Liver (tissue), 9 donors: ENCODE measurements around the gene SFXN2. TPM values are rescaled to one million over a fixed set of nuclear protein-coding genes. Genes with fewer than 3 reads are reported as not detected.
"Not testable (repeated sequence)": the region's sequence is repeated elsewhere in the genome, so short reads cannot be mapped to it uniquely, and the experiment has no call there.

Experiments used
- DNase-seq: peaks from one replicate; pipeline ENCODE4 v3.0.0-alpha.2; 2017; ENCODE audit warnings: low spot score
- H3K27ac ChIP-seq, 2 donors: one replicate each; pipeline ENCODE4 v1.7.0; 2013; ENCODE audit warnings: inconsistent platforms in 2 of 2, low read length in 2 of 2, control low read depth in 1 of 2, low read depth in 1 of 2, mild to moderate bottlenecking in 1 of 2
- H3K27me3 ChIP-seq, 4 donors: one replicate each; pipeline versions ENCODE4 v1.6.1 to v1.7.0; 2013; ENCODE audit warnings: low read length in 3 of 4, inconsistent platforms in 1 of 4, mild to moderate bottlenecking in 1 of 4, moderate library complexity in 1 of 4; ENCODE audit not compliant: control insufficient read depth in 4 of 4, insufficient read depth in 4 of 4
- H3K36me3 ChIP-seq, 4 donors: one replicate each; pipeline versions ENCODE4 v1.6.1 to v1.7.0; 2013; ENCODE audit warnings: low read length in 3 of 4, mild to moderate bottlenecking in 3 of 4, low read depth in 1 of 4, moderate library complexity in 1 of 4; ENCODE audit not compliant: control insufficient read depth in 4 of 4, insufficient read depth in 3 of 4
- H3K4me1 ChIP-seq, 4 donors: one replicate each; pipeline versions ENCODE4 v1.6.1 to v1.7.0; 2013; ENCODE audit warnings: low read length in 3 of 4, mild to moderate bottlenecking in 3 of 4, moderate library complexity in 1 of 4; ENCODE audit not compliant: control insufficient read depth in 4 of 4, insufficient read depth in 4 of 4
- H3K4me3 ChIP-seq, 3 donors: one replicate each; pipeline versions ENCODE4 v1.6.1 to v1.7.0; 2013; ENCODE audit warnings: low read length in 3 of 3, control low read depth in 1 of 3, low read depth in 1 of 3, mild to moderate bottlenecking in 1 of 3
- H3K9ac ChIP-seq, 2 donors: one replicate each; pipeline ENCODE4 v1.7.0; 2013; ENCODE audit warnings: low read length in 2 of 2, mild to moderate bottlenecking in 2 of 2, moderate library complexity in 2 of 2, control low read depth in 1 of 2, low read depth in 1 of 2
- H3K9me3 ChIP-seq, 4 donors: one replicate each; pipeline versions ENCODE4 v1.6.1 to v1.7.0; 2013; ENCODE audit warnings: low read length in 3 of 4; ENCODE audit not compliant: control insufficient read depth in 4 of 4
- GABPA ChIP-seq, 2 donors: IDR thresholded peaks in 1 of 2; conservative IDR thresholded peaks in 1 of 2; 2 replicates each; pipeline ENCODE4 v1.6.1; 2016; ENCODE audit warnings: antibody characterized with exemption in 2 of 2, mild to moderate bottlenecking in 1 of 2, moderate library complexity in 1 of 2
- JUND ChIP-seq, 2 donors: IDR thresholded peaks; 2 replicates each; pipeline ENCODE4 v1.6.1; 2016; ENCODE audit warnings: antibody characterized with exemption in 2 of 2
- NR2F2 ChIP-seq: IDR thresholded peaks from 2 replicates; pipeline ENCODE4 v1.6.1; 2016; ENCODE audit warnings: antibody characterized with exemption
- RAD21 ChIP-seq, 2 donors: IDR thresholded peaks; 2 replicates each; pipeline ENCODE4 v1.6.1; 2016; ENCODE audit warnings: antibody characterized with exemption in 2 of 2, mild to moderate bottlenecking in 2 of 2
- RXRA ChIP-seq, 2 donors: IDR thresholded peaks; 2 replicates each; pipeline ENCODE4 v1.6.1; 2017 to 2018; ENCODE audit warnings: antibody characterized with exemption in 2 of 2, mild to moderate bottlenecking in 1 of 2
- SP1 ChIP-seq: IDR thresholded peaks from 2 replicates; pipeline ENCODE4 v1.6.1; 2018; ENCODE audit warnings: antibody characterized with exemption, mild to moderate bottlenecking
- WGBS: extraction: QIAGEN DNeasy Blood & Tissue Kit; methylation state at CpG from one replicate; pipeline ENCODE4 v1.1.7; 2013; 5-methylcytosine and 5-hydroxymethylcytosine counted together
- polyA plus RNA-seq, 2 donors: library from polyadenylated mRNA; stranded (reverse) in 1 of 2; unstranded in 1 of 2; fragments of 200-250 nt in 1 of 2; fragments of >200 nt in 1 of 2; fragmentation: Nextera tagmentation in 1 of 2; extraction: Ambion mirVana in 1 of 2; gene quantifications; one replicate each; pipeline versions ENCODE4 v1.2.1 to v1.2.3, GENCODE V29; 2013 to 2015
- total RNA-seq, 2 donors: library from RNA; depleted of rRNA; stranded (reverse); fragments of >200 nt; gene quantifications; one replicate each; pipeline ENCODE4 v1.2.3, GENCODE V29; 2014
- TF ChIP-seq, protein P1 (sequence below): IDR thresholded peaks from 2 replicates; pipeline ENCODE4 v1.6.1; 2016; ENCODE audit warnings: antibody characterized with exemption
- TF ChIP-seq, protein P2 (sequence below): IDR thresholded peaks from 2 replicates; pipeline ENCODE4 v1.6.1; 2016; ENCODE audit warnings: antibody characterized with exemption, mild to moderate bottlenecking
- donor health status: healthy.
- donor health status: healthy.
- donor health status: healthy.
- donor health status: healthy.
- donor health status: healthy.

SFXN2 gene
- total and polyA plus RNA-seq, 4 donors: 6.0 to 22.6 (median 17.7) TPM

GRCh38 chr10:102715880-102716279 is 1.4 kb downstream of the SFXN2 start:
- H3K9ac ChIP-seq: no peak overlapping the region
- no peaks in the 10 kb centered on the region for H3K27me3 ChIP-seq
- peaks cover 0 to 2% (median 0%) of the 10 kb centered on the region in 4 donors for H3K36me3 ChIP-seq
- WGBS: 95% methylated on average over 1 of the region's 1 CpG
- H3K4me1 ChIP-seq: peaks cover 6 to 38% (median 24%) of the 10 kb centered on the region in 4 donors
- no peak overlapping the region for H3K4me3 ChIP-seq
- no peak for DNase-seq
- no peaks in the 10 kb centered on the region for H3K9me3 ChIP-seq
- TF ChIP-seq RXRA (IDR thresholded peaks at IDR 0.05): no peak
- TF ChIP-seq JUND (IDR thresholded peaks at IDR 0.05): no peak
- TF ChIP-seq, protein P1, sequence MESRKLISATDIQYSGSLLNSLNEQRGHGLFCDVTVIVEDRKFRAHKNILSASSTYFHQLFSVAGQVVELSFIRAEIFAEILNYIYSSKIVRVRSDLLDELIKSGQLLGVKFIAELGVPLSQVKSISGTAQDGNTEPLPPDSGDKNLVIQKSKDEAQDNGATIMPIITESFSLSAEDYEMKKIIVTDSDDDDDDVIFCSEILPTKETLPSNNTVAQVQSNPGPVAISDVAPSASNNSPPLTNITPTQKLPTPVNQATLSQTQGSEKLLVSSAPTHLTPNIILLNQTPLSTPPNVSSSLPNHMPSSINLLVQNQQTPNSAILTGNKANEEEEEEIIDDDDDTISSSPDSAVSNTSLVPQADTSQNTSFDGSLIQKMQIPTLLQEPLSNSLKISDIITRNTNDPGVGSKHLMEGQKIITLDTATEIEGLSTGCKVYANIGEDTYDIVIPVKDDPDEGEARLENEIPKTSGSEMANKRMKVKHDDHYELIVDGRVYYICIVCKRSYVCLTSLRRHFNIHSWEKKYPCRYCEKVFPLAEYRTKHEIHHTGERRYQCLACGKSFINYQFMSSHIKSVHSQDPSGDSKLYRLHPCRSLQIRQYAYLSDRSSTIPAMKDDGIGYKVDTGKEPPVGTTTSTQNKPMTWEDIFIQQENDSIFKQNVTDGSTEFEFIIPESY: no peak
- TF ChIP-seq NR2F2: no peak
- TF ChIP-seq SP1: no peak
- TF ChIP-seq, protein P2, sequence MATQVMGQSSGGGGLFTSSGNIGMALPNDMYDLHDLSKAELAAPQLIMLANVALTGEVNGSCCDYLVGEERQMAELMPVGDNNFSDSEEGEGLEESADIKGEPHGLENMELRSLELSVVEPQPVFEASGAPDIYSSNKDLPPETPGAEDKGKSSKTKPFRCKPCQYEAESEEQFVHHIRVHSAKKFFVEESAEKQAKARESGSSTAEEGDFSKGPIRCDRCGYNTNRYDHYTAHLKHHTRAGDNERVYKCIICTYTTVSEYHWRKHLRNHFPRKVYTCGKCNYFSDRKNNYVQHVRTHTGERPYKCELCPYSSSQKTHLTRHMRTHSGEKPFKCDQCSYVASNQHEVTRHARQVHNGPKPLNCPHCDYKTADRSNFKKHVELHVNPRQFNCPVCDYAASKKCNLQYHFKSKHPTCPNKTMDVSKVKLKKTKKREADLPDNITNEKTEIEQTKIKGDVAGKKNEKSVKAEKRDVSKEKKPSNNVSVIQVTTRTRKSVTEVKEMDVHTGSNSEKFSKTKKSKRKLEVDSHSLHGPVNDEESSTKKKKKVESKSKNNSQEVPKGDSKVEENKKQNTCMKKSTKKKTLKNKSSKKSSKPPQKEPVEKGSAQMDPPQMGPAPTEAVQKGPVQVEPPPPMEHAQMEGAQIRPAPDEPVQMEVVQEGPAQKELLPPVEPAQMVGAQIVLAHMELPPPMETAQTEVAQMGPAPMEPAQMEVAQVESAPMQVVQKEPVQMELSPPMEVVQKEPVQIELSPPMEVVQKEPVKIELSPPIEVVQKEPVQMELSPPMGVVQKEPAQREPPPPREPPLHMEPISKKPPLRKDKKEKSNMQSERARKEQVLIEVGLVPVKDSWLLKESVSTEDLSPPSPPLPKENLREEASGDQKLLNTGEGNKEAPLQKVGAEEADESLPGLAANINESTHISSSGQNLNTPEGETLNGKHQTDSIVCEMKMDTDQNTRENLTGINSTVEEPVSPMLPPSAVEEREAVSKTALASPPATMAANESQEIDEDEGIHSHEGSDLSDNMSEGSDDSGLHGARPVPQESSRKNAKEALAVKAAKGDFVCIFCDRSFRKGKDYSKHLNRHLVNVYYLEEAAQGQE: no peak
- H3K27ac ChIP-seq: no peak overlapping the region

DNA sequence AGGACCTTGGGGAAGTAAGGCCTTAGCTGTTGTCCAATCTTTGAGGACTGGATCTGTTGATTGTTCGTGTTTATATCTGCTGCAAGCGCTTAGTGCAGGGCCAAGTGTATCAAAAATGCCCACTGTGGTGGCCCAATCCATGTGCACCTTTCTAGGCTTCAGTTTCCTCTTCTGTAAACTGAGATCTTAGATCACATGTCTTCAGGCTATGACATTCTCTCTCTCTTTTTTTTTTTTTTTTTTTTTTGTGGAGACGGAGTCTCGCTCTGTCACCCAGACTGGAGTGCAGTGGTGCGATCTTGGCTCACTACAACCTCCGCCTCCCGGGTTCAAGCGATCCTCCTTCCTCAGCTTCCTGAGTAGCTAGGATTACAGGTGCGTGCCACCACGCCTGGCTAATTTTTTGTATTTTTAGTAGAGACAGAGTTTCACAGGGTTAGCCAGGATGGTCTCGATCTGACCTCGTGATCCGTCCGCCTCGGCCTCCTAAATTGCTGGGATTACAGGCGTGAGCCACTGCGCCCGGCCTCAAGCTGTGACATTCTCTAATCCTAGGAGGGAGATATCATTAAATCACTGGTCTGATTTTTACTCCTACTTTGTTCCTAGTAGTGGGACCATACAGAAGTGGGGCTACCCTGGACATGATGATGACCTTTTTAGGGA is 2.6 kb downstream of the SFXN2 start:
- H3K36me3 ChIP-seq, H3K9me3 ChIP-seq, DNase-seq, H3K9ac ChIP-seq, H3K4me3 ChIP-seq, H3K27ac ChIP-seq, H3K27me3 ChIP-seq: not testable (repeated sequence)
- H3K4me1 ChIP-seq: peaks cover 6 to 38% (median 24%) of the 10 kb centered on the region in 4 donors
- 97% methylated on average over 18 of the region's 18 CpGs for WGBS

GRCh38 chr10:102718220-102718619 is 3.8 kb downstream of the SFXN2 start:
- H3K36me3 ChIP-seq: peaks cover 0 to 2% (median 0%) of the 10 kb centered on the region in 4 donors
- DNase-seq: no peak
- peaks cover 5 to 35% (median 21%) of the 10 kb centered on the region in 4 donors for H3K4me1 ChIP-seq
- no peak overlapping the region for H3K9ac ChIP-seq
- H3K27me3 ChIP-seq: no peaks in the 10 kb centered on the region
- H3K4me3 ChIP-seq: no peak overlapping the region
- WGBS: 65% methylated on average over 3 of the region's 3 CpGs
- H3K9me3 ChIP-seq: no peaks in the 10 kb centered on the region
- peak in 1 of 2 donors; percentile 21 for TF ChIP-seq RAD21 (IDR thresholded peaks at IDR 0.05)
- peak; percentile 29 for TF ChIP-seq SP1
- TF ChIP-seq, protein P1: no peak
- no peak for TF ChIP-seq GABPA (IDR thresholded peaks at IDR 0.05 in 1 of 2, conservative IDR thresholded peaks at IDR 0.05 in 1 of 2)
- peak; percentile 37 for TF ChIP-seq NR2F2
- peak in 1 of 2 donors; percentile 50 for TF ChIP-seq RXRA (IDR thresholded peaks at IDR 0.05)
- H3K27ac ChIP-seq: peak overlapping the region; percentile 38 to 39
